Left lung (tissue), 10 donors: ENCODE measurements around the gene AMELX. TPM values are rescaled to one million over a fixed set of nuclear protein-coding genes. Genes with fewer than 3 reads are reported as not detected.

Experiments used
- ATAC-seq: fragments of 200-7000 bp; cut with Tn5 transposase; one replicate; pipeline ENCODE4 v1.9.1; 2020; ENCODE audit warnings: moderate library complexity
- DNase-seq, 4 donors: peaks; one replicate each; pipeline ENCODE4 v3.0.0-alpha.2; 2013 to 2020
- H3K27ac ChIP-seq, 2 donors: fragments of 200-600 bp; sonication (generic) in 1 of 2; one replicate each; pipeline versions ENCODE4 v1.5.0 to v1.8.0; 2020 to 2021
- H3K27me3 ChIP-seq, 2 donors: fragments of 200-600 bp; sonication (generic) in 1 of 2; one replicate each; pipeline versions ENCODE4 v1.5.0 to v1.8.0; 2020 to 2021
- H3K36me3 ChIP-seq, 2 donors: fragments of 200-600 bp; sonication (generic) in 1 of 2; one replicate each; pipeline versions ENCODE4 v1.5.0 to v1.8.0; 2020 to 2021
- H3K4me1 ChIP-seq, 2 donors: fragments of 200-600 bp; one replicate each; pipeline ENCODE4 v1.8.0; 2021
- H3K4me3 ChIP-seq, 2 donors: fragments of 200-600 bp; sonication (generic) in 1 of 2; one replicate each; pipeline versions ENCODE4 v1.5.0 to v1.8.0; 2020 to 2021; ENCODE audit warnings: mild to moderate bottlenecking in 1 of 2
- H3K9me3 ChIP-seq, 2 donors: fragments of 200-600 bp; sonication (generic) in 1 of 2; one replicate each; pipeline versions ENCODE4 v1.5.0 to v1.8.0; 2020 to 2021
- CTCF ChIP-seq, 2 donors: fragments of 200-600 bp; sonication (generic) in 1 of 2; IDR thresholded peaks; one replicate each; pipeline versions ENCODE4 v1.5.0 to v1.8.0; 2021; ENCODE audit warnings: antibody characterized with exemption in 2 of 2
- intact Hi-C, 2 donors: fragments of 100-400 bp; cut with DNase I; formaldehyde crosslinking; loops; one replicate each; pipeline versions ENCODE4 v1.11.2 to v1.14.2; 2022
- polyA plus RNA-seq, 6 donors: library from polyadenylated mRNA; unstranded; fragments of 120-200 nt; gene quantifications; one replicate each; pipeline ENCODE4 v1.2.1, GENCODE V29; 2013; ENCODE audit not compliant: insufficient read length in 6 of 6
- total RNA-seq, 2 donors: library from RNA; stranded (reverse); fragmentation: NEBNext Ultra II Directional; extraction: Animal tissue kit (Norgen Biotek cat#: 25700); gene quantifications; one replicate each; pipeline ENCODE4 v1.2.1, GENCODE V29; 2021
- donor health status: DM: no; HTN: yes; CAD: no.
- donor health status: DM: no; HTN: no; CAD: no.

The AMELX gene
- total and polyA plus RNA-seq, 8 donors, result 0.20 to 0.25 (median 0.22) TPM; not detected in 4

GRCh38 chrX:11267425-11267824 lies 25.8 kb upstream of the AMELX start:
- Histone ChIP-seq H3K27me3 (no peaks in the 10 kb centered on the region), H3K9me3 (no peaks in the 10 kb centered on the region), H3K27ac (no peak overlapping the region), H3K4me3 (no peak overlapping the region), H3K36me3 (no peaks in the 10 kb centered on the region), H3K4me1 (no peaks in the 10 kb centered on the region)
- no peak for DNase-seq
- intact Hi-C loops, result no loop called here
- TF ChIP-seq CTCF (IDR thresholded peaks at IDR 0.05), result no peak
- ATAC-seq, result no peak

GRCh38 chrX:11269006-11269405 lies 24.2 kb upstream of the AMELX start:
- ATAC-seq (no peak), DNase-seq (no peak)
- no peak for TF ChIP-seq CTCF (IDR thresholded peaks at IDR 0.05)

GRCh38 chrX:11269996-11270395 lies 23.2 kb upstream of the AMELX start:
- Histone ChIP-seq H3K27me3 (no peaks in the 10 kb centered on the region), H3K4me3 (no peak overlapping the region), H3K9me3 (no peaks in the 10 kb centered on the region), H3K27ac (no peak overlapping the region), H3K4me1 (no peaks in the 10 kb centered on the region), H3K36me3 (no peaks in the 10 kb centered on the region)
- DNase-seq, result no peak
- no peak for ATAC-seq
- no peak for TF ChIP-seq CTCF (IDR thresholded peaks at IDR 0.05)
- intact Hi-C loops, result no loop called here

More at GRCh38 chrX:11269006-11269405, 24.2 kb upstream of the AMELX start:
- Histone ChIP-seq H3K9me3 (no peaks in the 10 kb centered on the region), H3K27ac (no peak overlapping the region), H3K36me3 (no peaks in the 10 kb centered on the region), H3K27me3 (no peaks in the 10 kb centered on the region), H3K4me3 (no peak overlapping the region), H3K4me1 (no peaks in the 10 kb centered on the region)
- intact Hi-C loops, result no loop called here

- Histone ChIP-seq H3K36me3 (no peaks in the 10 kb centered on the region), H3K4me1 (no peaks in the 10 kb centered on the region), H3K27ac (no peak overlapping the region), H3K9me3 (no peaks in the 10 kb centered on the region), H3K27me3 (no peaks in the 10 kb centered on the region), H3K4me3 (no peak overlapping the region)
- TF ChIP-seq CTCF (IDR thresholded peaks at IDR 0.05), result no peak
- DNase-seq (no peak), ATAC-seq (no peak)
- intact Hi-C loops, result no loop called here
Observed at GRCh38 chrX:11272290-11272689, 20.9 kb upstream of the AMELX start.

- Histone ChIP-seq H3K4me3 (no peak overlapping the region), H3K9me3 (no peaks in the 10 kb centered on the region), H3K36me3 (no peaks in the 10 kb centered on the region), H3K27me3 (no peaks in the 10 kb centered on the region), H3K27ac (no peak overlapping the region), H3K4me1 (no peaks in the 10 kb centered on the region)
- no peak for TF ChIP-seq CTCF (IDR thresholded peaks at IDR 0.05)
- intact Hi-C loops, result no loop called here
- no peak for ATAC-seq
- DNase-seq, result no peak
Observed at GRCh38 chrX:11272863-11273262, 20.4 kb upstream of the AMELX start.
